K562 (cell line): ENCODE data around the gene ABR. TPM values are rescaled to one million over a fixed set of nuclear protein-coding genes. Genes with fewer than 3 reads are reported as not detected.

Source experiments
- ATAC-seq: fragments of 200-7000 bp; cut with Tn5 transposase; 3 replicates; pipeline ENCODE4 v1.9.1; 2020; ENCODE audit warnings: moderate library complexity
- BruUV-seq: library from RNA; stranded (reverse); fragments of 400-500 nt; replicated peaks from 2 replicates; lab custom pipeline; 2021; lab: Mats Ljungman, UMichigan
- CTCF ChIA-PET: fragments of 300-600 bp; formaldehyde crosslinking; extraction: SDS; loops from one replicate; lab custom pipeline; 2021; ENCODE audit warnings: low intra/inter-chr PET ratio; lab: Yijun Ruan, JAX
- POLR2A ChIA-PET: fragments of 300-600, 350-650 bp; sonication (Branson Sonifier 250); formaldehyde crosslinking; extraction: SDS; loops from one replicate; lab custom pipeline; 2021; ENCODE audit warnings: antibody characterized with exemption, inconsistent platforms; lab: Yijun Ruan, JAX
- DNase-seq, 4 experiments: peaks; one replicate each; pipeline versions ENCODE4 v3.0.0 to v3.0.0-alpha.2; 2011 to 2018; ENCODE audit warnings: low spot score in 3 of 4, mixed read lengths in 3 of 4; ENCODE audit errors: extremely low read depth in 1 of 4
- FAIRE-seq: peaks from 2 replicates; lab custom pipeline; 2011; peaks lifted over from hg19 to GRCh38; lab: Jason Lieb, UNC
- H2AFZ ChIP-seq: 2 replicates; pipeline ENCODE4 v1.6.0; 2011; ENCODE audit warnings: low read depth, low read length, control low read depth, inconsistent platforms
- H3K27ac ChIP-seq: fragments of 200-600 bp; 3 replicates; pipeline ENCODE4 v1.8.0; 2011; ENCODE audit warnings: low read depth, mild to moderate bottlenecking, control low read depth, inconsistent platforms, low read length, moderate library complexity, mixed read lengths; ENCODE audit errors: extremely low read depth
- H3K27me3 ChIP-seq, 2 experiments: fragments of 300-600 bp in 1 of 2; 2 replicates in 1 of 2; 3 replicates in 1 of 2; pipeline versions ENCODE4 v1.6.0 to v1.8.0; 2011; ENCODE audit warnings: inconsistent platforms in 2 of 2, low read length in 2 of 2, mild to moderate bottlenecking in 1 of 2, mixed read lengths in 1 of 2, moderate library complexity in 1 of 2; ENCODE audit not compliant: control insufficient read depth in 2 of 2, insufficient read depth in 2 of 2
- H3K36me3 ChIP-seq: fragments of 300-600 bp; 3 replicates; pipeline ENCODE4 v1.8.0; 2011; ENCODE audit warnings: mild to moderate bottlenecking, low read length, inconsistent platforms; ENCODE audit not compliant: control insufficient read depth, insufficient read depth
- H3K4me1 ChIP-seq, 2 experiments: fragments of 200-600 bp in 1 of 2; replicated peaks in 1 of 2; 2 replicates in 1 of 2; 3 replicates in 1 of 2; pipeline versions ENCODE4 v1.5.1 to v1.8.0; 2011; ENCODE audit warnings: inconsistent platforms in 2 of 2, low read length in 2 of 2, mild to moderate bottlenecking in 1 of 2, mixed read lengths in 1 of 2, moderate library complexity in 1 of 2; ENCODE audit not compliant: control insufficient read depth in 2 of 2, insufficient read depth in 2 of 2
- H3K4me2 ChIP-seq: 2 replicates; pipeline ENCODE4 v1.6.1; 2011; ENCODE audit warnings: low read length, control low read depth, inconsistent platforms, mixed read lengths; ENCODE audit not compliant: insufficient read depth
- H3K4me3 ChIP-seq: fragments of 200-600 bp; sonication (generic), shearing (Covaris generic); 2 replicates; pipeline ENCODE4 v1.5.1; 2016; ENCODE audit warnings: control low read depth, inconsistent platforms
- H3K79me2 ChIP-seq: fragments of 200-600 bp; 3 replicates; pipeline ENCODE4 v1.8.0; 2011; ENCODE audit warnings: low read length, inconsistent platforms; ENCODE audit not compliant: control insufficient read depth, insufficient read depth
- H3K9ac ChIP-seq, 2 experiments: 2 replicates each; pipeline versions ENCODE4 v1.6.0 to v1.6.1; 2011; ENCODE audit warnings: low read depth in 2 of 2, low read length in 2 of 2, control low read depth in 1 of 2, inconsistent platforms in 1 of 2, mild to moderate bottlenecking in 1 of 2, mixed read lengths in 1 of 2; ENCODE audit not compliant: insufficient read depth in 1 of 2
- H3K9me1 ChIP-seq: one replicate; pipeline ENCODE4 v1.6.0; 2011; ENCODE audit warnings: inconsistent platforms, mild to moderate bottlenecking, low read length, moderate library complexity; ENCODE audit not compliant: control insufficient read depth, insufficient read depth
- H3K9me3 ChIP-seq: replicated peaks from 2 replicates; pipeline ENCODE4 v1.5.1; 2011; ENCODE audit warnings: low read depth, low read length, inconsistent platforms; ENCODE audit not compliant: control insufficient read depth, insufficient read depth
- H4K20me1 ChIP-seq: replicated peaks from 2 replicates; pipeline ENCODE4 v1.6.1; 2011; ENCODE audit warnings: low read length, inconsistent platforms, mixed read lengths; ENCODE audit not compliant: control insufficient read depth, insufficient read depth
- ARID2 ChIP-seq: fragments of 450-650 bp; IDR thresholded peaks from 2 replicates; pipeline ENCODE4 v1.6.1; 2017; ENCODE audit warnings: antibody characterized with exemption, mild to moderate bottlenecking
- ELF2 ChIP-seq: fragments of 250-450 bp; sonication (Bioruptor Pico); IDR thresholded peaks from 2 replicates; pipeline ENCODE4 v1.5.0; 2021; ENCODE audit warnings: mild to moderate bottlenecking
- HIVEP1 ChIP-seq: fragments of 250-450 bp; sonication (Bioruptor Pico); IDR thresholded peaks from 2 replicates; pipeline ENCODE4 v1.4.0; 2020; ENCODE audit warnings: mild to moderate bottlenecking
- NONO ChIP-seq, 2 experiments: fragments of 200-400 bp in 1 of 2; fragments of 450-650 bp in 1 of 2; formaldehyde crosslinking in 1 of 2; IDR thresholded peaks; 2 replicates each; pipeline ENCODE4 v1.6.1; 2017; ENCODE audit warnings: low read depth in 2 of 2, mild to moderate bottlenecking in 2 of 2, moderate library complexity in 2 of 2, low read length in 1 of 2
- POLR2H ChIP-seq: IDR thresholded peaks from 2 replicates; pipeline ENCODE4 v1.6.1; 2016; ENCODE audit warnings: missing genetic modification characterization, low read depth, mild to moderate bottlenecking, control low read depth, missing compliant biosample characterization, moderate library complexity
- SIX5 ChIP-seq, 2 experiments: IDR thresholded peaks; 2 replicates each; pipeline ENCODE4 v1.6.1; 2011; ENCODE audit warnings: low read length in 2 of 2, borderline replicate concordance in 1 of 2, low read depth in 1 of 2, mild to moderate bottlenecking in 1 of 2, moderate library complexity in 1 of 2; ENCODE audit not compliant: insufficient read depth in 1 of 2
- SRSF7 ChIP-seq: fragments of 200-400 bp; formaldehyde crosslinking; optimal IDR thresholded peaks from 2 replicates; pipeline ENCODE3; 2017; ENCODE audit warnings: mild to moderate bottlenecking, low read depth, low read length
- ZNF24 ChIP-seq: fragments of 450-650 bp; IDR thresholded peaks from 2 replicates; pipeline ENCODE4 v1.6.1; 2016
- ZNF311 ChIP-seq: fragments of 250-450 bp; sonication (Bioruptor Pico); IDR thresholded peaks from 2 replicates; pipeline ENCODE4 v1.4.0; 2020; ENCODE audit warnings: mild to moderate bottlenecking, moderate library complexity
- WGBS: fragments of 100-300 bp; shearing (Covaris generic); methylation state at CpG from one replicate; pipeline ENCODE4 v1.1.6; 2016; ENCODE audit warnings: low coverage, mixed read lengths; ENCODE audit not compliant: insufficient coverage; ENCODE audit errors: missing lambda C conversion rate; 5-methylcytosine and 5-hydroxymethylcytosine counted together
- in situ Hi-C: fragments of 300-500 bp; cut with MboI; formaldehyde crosslinking; loops from 4 replicates; pipeline ENCODE4 v1.15.0; 2018; ENCODE audit warnings: inconsistent platforms, mixed read lengths
- intact Hi-C: fragments of 100-400 bp; cut with micrococcal nuclease; formaldehyde crosslinking; loops from 2 replicates; pipeline ENCODE4 v1.14.2; 2022
- polyA plus RNA-seq, 8 experiments: library from polyadenylated mRNA; depleted of rRNA in 4 of 8; stranded (reverse) in 5 of 8; unstranded in 3 of 8; fragments of >200 nt; fragmentation: Nextera tagmentation in 2 of 8; fragmentation: Illumina TruSeq in 1 of 8; extraction: Ambion mirVana in 2 of 8; extraction: Trizol in 1 of 8; gene quantifications; 2 replicates each; pipeline versions ENCODE4 v1.2.1 to v1.2.3, GENCODE V29; 2011 to 2014; ENCODE audit warnings: inconsistent platforms in 1 of 8, missing spikeins in 1 of 8
- total RNA-seq, 7 experiments: library from RNA; depleted of rRNA in 6 of 7; stranded (reverse); fragments of >200 nt in 6 of 7; fragmentation: Illumina TruSeq in 2 of 7; extraction: Trizol in 2 of 7; gene quantifications; 2 replicates each; pipeline versions ENCODE4 v1.2.1 to v1.2.3, GENCODE V29; 2011 to 2021; ENCODE audit warnings: low replicate concordance in 1 of 7
- TF ChIP-seq, protein P1 (sequence below), 2 experiments: fragments of 250-450 bp in 1 of 2; fragments of 450-650 bp in 1 of 2; sonication (Bioruptor Pico) in 1 of 2; IDR thresholded peaks; 2 replicates each; pipeline versions ENCODE4 v1.6.1 to v1.8.0; 2016 to 2021; ENCODE audit warnings: mild to moderate bottlenecking in 2 of 2, moderate library complexity in 2 of 2, missing compliant biosample characterization in 1 of 2, missing genetic modification characterization in 1 of 2

The ABR gene
- total and polyA plus RNA-seq, 9 of the 15 experiments (the other 6 are each of a cell fraction or from before 2014, with no cell fraction given): 0.07 to 1.6 (median 0.37) TPM; not detected in 1

DNA sequence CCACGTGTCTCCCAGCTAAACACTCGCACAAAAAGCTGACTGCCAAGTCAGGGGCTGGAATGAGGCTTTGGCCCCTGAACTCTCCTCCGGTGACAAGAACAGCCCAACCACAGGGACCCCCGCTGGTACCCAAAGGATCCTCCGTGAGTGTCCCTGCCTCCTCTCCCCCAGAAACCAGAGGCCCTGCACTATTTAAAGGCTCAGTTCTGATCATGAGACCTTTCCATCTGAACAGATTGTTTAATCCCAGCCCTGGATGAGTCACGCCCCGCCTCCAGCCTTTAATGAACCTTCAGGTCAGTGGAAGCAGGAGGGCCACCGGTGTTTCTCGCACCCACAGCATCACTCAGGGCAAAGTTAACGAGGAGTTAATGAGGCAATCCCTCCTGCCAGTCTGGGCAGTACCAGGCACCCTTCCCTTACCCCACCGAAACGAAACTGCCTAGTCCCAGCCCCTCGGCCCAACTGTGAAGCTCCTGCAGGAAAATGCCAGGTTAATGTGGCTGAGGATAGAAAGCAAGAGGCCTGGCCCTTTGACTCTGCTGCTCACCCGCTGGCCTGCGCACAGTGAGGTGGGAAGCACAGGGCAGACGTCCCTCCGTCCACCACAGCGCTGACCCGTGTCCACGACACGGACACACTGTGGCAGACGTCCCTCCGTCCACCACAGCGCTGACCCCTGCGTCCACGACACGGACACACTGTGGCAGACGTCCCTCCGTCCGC lies 150.4 kb downstream of the ABR start:
- no peak for FAIRE-seq

More for the DNA sequence above, 150.4 kb downstream of the ABR start:
- Histone ChIP-seq H3K4me2 (no peak overlapping the region), H3K27ac (no peak overlapping the region), H3K9me1 (no peaks in the 10 kb centered on the region), H3K27me3 (peaks cover 8 to 80% of the 10 kb centered on the region in 2 experiments; a peak in 4 of 5 replicates), H3K4me3 (no peak overlapping the region), H3K9ac (no peak overlapping the region), H3K4me1 (peaks cover 0 to 4% of the 10 kb centered on the region in 2 experiments; a peak in 2 of 5 replicates), H3K9me3 (no peaks in the 10 kb centered on the region), H4K20me1 (peaks cover 11% of the 10 kb centered on the region; the same call in 1 of the 2 replicates), H2AFZ (no peak overlapping the region), H3K36me3 (no peaks in the 10 kb centered on the region), H3K79me2 (no peaks in the 10 kb centered on the region)
- in situ Hi-C loops (no loop called here), intact Hi-C loops (no loop called here)
- BruUV-seq: no TSS peak
- DNase-seq (no peak), ATAC-seq (no peak)
- WGBS: 5% methylated on average over 25 of the region's 30 CpGs
- ChIA-PET POLR2A (interaction anchor here (0.8 to 1.2 kb wide), 2 partner anchors 9 to 30 kb away, joined by 3 read pairs; no protein-coding TSS in a partner anchor), CTCF (no interaction called here)
- TF ChIP-seq POLR2H (tag) (no peak), SRSF7 (no peak), ARID2 (no peak), ZNF24 (no peak), NONO (IDR thresholded peaks at IDR 0.05; ENCODE audit: low read depth in 2 of 2, low read length in 1 of 2) (no peak), HIVEP1 (no peak), SIX5 (IDR thresholded peaks at IDR 0.05; ENCODE audit: borderline replicate concordance in 1 of 2, insufficient read depth in 1 of 2, low read depth in 1 of 2, low read length in 2 of 2) (no peak), ZNF311 (no peak), ELF2 (CRISPR knock-in tag) (no peak)
- TF ChIP-seq, protein P1, sequence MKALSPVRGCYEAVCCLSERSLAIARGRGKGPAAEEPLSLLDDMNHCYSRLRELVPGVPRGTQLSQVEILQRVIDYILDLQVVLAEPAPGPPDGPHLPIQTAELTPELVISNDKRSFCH (CRISPR knock-in tag; IDR thresholded peaks at IDR 0.05): no peak
- TF ChIP-seq, protein P1 (tag; IDR thresholded peaks at IDR 0.05): no peak
